HG02763 (cell line): ENCODE data around the gene CST4.
"Not testable (repeated sequence)": the region's sequence is repeated elsewhere in the genome, so short reads cannot be mapped to it uniquely, and the experiment has no call there.

Experiments
- ATAC-seq: cut with Tn5 transposase; IDR thresholded peaks from one replicate; pipeline ENCODE4 v1.9.1; 2021; ENCODE audit warnings: mild to moderate bottlenecking, moderate library complexity; ENCODE audit not compliant: unreplicated experiment

CST4 gene

DNA sequence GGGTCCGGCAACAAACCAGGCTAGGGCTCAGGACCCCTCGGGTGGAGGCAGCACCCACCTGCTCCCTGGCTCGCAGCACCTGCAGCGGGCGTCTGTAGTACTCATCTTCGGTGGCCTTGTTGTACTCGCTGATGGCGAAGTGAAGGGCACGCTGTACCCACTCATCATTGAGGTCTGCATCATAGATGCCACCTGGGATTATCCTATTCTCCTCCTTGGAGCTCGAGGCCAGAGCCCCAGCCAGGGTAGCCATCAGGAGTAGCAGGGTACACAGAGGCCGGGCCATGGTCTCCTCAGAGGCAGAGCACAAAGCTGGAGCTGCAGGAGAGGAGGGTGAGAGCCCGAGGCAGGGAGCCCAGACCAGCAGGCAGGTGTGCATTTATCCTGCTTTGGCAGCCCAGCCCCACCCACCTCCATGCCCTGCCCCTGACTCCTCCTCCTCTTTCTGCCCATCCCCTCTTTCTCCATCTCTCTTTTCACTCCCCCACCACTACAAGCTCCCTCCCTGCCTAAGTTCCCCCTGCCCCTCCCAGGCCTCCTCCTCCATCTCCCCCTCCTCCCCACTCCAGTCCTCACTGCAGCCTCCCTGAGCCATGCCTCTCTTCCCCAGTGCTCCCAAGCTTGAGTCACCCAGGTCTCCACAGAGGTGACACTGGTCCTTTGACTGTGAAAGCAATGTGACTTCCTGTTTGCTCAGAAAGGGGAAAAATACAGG is at the start of gene CST4:
TSS of gene CST4 (minus strand) at position 355 of the 715 bp plus-strand sequence. CDS start at position 286, 69 bp downstream.
- ATAC-seq: not testable (repeated sequence)

DNA sequence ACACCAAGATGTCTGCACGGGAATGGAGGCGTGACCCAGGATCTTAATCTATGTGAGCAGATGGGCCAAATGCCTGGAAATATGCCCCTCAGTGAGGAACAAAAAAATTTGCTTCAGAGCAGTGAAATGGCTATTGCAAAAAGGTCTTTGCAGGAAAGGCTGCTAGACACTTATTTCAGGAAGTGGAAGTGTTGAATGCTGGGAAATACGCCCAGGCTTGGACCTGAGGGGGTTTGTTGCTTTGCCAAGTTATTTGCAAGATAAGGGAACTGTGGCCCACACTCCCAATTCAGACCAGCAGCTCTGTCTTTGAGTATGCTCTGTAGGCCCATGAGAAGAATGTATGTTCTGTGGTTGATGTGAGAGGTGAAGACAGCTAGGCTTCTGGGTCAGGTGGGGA is 46.6 kb upstream of the CST4 start:
- not testable (repeated sequence) for ATAC-seq

- not testable (repeated sequence) for ATAC-seq
These were observed 46.1 kb upstream of the CST4 start for GRCh38 chr20:23734949-23735348.

GRCh38 chr20:23734440-23734839 is 45.6 kb upstream of the CST4 start:
- ATAC-seq: not testable (repeated sequence)

- no peak for ATAC-seq
These were observed 38.2 kb upstream of the CST4 start for GRCh38 chr20:23727016-23727415.

DNA sequence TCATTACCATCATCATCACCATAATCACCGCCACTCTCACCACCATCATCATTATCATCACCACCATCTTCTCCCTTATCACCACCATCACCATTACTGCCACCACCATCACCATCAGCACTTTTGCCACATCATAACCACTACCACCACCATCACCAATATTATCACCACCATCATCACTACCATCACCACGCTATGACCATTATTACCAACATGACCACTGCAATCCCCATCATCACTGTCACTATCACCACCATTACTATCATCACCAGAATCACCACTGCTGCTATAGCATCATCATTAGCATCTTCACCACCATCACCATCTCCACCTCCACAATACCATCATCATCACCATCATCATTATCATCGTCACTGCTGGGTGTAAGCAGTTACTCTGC is 36.3 kb upstream of the CST4 start:
- ATAC-seq: no peak

DNA sequence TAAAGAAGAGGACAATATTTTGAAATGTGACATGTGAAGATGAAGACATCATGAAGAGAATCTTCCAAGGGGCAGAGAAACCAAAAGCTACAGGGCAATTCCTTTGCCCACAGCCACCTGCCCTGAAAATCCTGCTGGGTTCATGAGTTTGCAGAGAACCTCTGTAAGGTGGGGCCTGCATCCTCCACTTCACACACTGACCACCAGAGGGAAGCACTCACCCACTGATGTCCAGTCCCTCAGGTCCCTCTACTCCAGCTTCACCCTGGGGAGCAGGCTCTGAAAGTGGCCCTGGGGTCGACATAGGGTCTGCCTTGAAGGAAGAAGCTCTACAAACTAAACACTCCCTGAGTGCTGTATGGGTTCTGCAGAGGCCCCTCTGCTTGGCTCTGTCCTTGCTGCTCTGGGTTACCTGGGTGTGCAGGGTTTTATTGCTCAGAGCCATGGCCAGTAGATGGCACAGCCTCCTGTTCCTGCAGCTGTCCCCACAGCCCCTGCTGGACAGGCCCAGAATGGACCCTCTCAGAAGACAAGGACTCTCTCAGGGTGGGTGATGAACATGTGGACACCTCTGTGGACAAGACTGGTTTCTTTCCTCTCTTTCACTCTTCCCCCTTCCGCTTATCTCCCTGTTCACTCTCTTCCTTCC is 34.9 kb upstream of the CST4 start:
- ATAC-seq: not testable (repeated sequence)

GRCh38 chr20:23722851-23723250 is 34.0 kb upstream of the CST4 start:
- not testable (repeated sequence) for ATAC-seq

GRCh38 chr20:23721962-23722361 is 33.1 kb upstream of the CST4 start:
- no peak for ATAC-seq

DNA sequence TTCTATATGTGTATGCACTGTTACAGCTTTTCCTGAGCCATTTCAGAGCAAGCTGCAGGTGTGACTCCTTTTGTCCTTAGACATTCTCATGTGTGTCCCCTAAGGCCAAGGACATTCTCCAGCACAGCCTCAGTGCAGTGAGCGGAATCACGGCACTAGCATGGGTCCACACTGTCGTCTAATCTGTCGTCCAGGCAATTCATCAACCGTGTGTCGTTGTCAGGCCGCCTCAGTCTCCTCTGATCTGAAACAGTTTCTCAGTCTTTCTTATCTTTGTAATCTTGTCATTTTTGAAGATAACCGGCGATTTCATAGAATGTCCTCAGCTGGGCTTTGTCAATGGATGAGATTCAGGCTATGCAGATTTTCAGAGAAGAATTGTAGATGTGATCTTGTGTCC is 30.5 kb upstream of the CST4 start:
- not testable (repeated sequence) for ATAC-seq

DNA sequence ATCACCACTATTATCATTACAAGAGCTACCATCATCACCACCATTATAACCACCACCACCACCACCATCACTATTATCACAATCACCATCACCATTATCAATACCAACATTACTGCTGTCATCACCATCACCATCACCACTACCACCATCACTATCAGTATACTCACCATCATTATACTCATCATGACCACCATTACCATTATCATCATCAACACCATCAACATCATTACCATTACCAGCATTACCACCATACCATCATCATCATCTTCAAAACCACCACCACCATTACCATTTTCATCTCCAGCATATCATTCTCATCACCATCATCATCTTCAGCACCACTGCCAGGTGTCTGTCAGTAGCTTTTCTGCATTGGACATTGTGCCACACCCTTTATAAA is 22.9 kb upstream of the CST4 start:
- not testable (repeated sequence) for ATAC-seq

DNA sequence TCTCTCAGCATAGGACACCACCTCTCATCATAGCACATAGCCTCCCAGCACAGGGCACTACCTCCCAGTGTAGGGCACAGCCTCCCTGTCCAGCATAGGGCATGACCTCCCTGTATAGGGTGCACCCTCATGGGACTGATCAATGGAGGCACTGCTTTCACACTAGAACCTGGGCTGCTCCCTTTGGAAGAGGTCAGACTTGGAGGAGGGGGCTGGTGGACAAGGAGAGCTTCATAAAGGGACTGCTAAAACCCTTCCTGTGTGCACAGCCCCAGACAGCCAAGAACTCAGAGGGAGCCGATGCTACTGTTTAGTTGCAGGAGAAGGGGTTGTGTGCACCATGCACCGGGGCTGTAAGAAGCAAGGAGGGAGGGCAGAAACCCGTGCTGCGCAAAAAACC is 21.9 kb upstream of the CST4 start:
- no peak for ATAC-seq

GRCh38 chr20:23705895-23706294 is 17.1 kb upstream of the CST4 start:
- no peak for ATAC-seq

- ATAC-seq: no peak
These were observed 13.2 kb upstream of the CST4 start for GRCh38 chr20:23702021-23702420.

- ATAC-seq: no peak
These were observed 12.1 kb upstream of the CST4 start for GRCh38 chr20:23700931-23701330.

DNA sequence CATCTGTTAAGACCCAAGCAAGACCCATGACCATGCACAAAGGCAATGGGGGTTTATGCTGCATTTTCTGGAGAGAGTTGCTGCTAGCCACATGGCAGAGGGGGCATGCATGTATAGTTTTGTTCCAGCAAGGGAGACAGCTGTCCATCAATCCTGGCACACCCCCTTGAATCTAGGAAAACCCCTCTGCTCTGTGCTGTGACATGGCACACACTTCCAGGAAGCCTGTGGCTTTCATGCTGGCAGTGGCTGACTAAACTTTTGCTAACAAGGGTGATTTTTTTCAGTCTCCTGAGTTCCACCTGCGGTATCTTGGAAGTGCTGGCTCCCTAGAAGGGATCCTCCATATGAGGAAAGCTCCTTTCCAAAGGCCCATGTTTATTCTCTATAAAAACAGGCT is 9.1 kb upstream of the CST4 start:
- no peak for ATAC-seq

DNA sequence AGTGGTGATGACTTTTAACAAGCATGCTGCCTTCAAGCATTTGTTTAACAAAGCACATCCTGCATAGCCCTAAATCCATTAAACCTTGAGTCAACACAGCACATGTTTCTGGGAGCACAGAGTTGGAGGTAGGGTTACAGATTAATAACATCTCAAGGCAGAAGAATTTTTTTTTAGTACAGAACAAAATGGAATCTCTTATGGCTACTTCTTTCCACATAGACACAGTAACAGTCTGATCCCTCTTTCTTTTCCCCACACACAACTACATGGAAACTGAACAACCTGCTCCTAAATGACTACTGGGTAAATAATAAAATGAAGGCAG is 6.2 kb upstream of the CST4 start:
- ATAC-seq: not testable (repeated sequence)

DNA sequence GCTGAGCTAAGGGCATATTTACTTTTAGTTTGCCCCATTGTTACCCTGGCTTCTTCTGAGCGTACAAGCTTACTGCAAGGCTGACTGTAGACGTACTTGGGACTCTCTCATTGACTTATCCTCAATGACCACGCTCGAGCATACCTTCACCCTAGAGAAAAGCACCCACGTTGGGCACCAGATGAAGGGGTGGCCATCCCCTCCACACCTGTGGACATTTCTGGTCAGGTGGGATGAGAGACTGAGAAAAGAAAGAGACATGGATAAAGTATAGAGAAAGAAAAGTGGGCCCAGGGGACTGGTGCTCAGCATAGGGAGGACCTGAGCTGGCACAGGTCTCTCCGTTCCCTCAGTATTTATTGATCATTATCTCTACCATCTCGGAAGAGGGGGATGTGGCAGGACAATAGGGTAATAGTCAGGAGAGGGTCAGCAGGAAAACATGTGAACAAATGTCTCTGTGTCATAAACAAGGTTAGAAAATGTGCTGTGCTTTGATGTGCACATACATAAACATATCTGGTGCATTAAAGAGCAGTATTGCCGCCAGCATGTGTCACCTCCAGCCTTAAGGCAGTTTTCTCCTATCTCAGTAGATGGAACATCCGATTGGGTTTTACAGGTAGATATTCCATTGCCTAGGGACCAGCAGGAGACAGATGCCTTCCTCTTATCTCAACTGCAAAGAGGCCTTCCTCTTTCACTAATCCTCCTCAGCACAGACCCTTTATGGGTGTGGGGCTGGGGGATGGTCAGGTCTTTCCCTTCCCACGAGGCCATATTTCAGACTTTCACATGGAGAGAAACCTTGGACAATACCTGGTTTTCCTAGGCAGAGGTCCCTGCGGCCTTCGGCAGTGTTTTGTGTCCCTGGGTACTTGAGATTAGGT is 5.6 kb upstream of the CST4 start:
- not testable (repeated sequence) for ATAC-seq

- ATAC-seq: not testable (repeated sequence)
These were observed 4.1 kb upstream of the CST4 start for GRCh38 chr20:23692725-23693619.

DNA sequence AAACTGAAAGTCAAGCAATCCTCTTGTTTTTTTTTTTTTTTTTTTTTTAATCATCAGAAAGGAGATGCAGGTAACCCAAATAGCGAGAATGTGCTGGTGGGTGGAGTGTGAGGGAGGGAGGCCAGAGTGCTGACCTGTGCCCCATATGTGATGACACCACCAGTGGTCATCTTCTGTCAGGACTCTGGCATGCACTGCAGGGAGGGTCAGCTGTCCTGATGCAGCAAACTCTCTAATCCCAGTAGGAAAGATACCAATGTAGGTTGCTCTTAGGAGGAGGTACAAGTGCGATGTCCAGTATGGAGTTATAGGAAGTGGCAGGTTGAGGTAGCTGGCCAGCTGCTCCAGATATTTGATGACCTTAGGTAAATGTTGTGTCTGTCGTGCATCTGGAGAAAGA is 2.8 kb upstream of the CST4 start:
- no peak for ATAC-seq

DNA sequence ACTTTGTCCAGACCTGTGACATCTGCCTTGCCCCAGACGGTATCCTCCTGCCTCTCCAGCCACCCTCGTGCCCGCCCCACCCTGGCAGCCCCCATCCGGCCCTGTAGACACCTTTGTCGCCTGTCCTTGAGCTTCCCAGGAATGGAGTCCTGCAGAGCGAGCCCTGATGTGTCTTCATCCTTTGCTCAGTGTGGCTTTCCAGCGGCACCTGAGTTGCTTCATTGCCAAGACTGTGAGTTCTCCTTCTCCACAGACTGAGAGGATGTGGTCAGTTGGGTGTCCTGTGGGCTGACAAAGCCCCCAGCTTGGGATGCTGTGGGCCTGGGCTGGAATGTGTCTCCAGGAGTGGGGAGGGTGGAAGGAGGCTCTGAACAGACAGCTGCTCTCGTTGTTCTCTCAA is 1.7 kb upstream of the CST4 start:
- ATAC-seq: no peak
